Heart right ventricle (tissue), 16 donors: ENCODE measurements around the gene BRME1. TPM values are rescaled to one million over a fixed set of nuclear protein-coding genes. Genes with fewer than 3 reads are reported as not detected.
A peak's percentile ranks its signal among the peaks of the same experiment; 100 is the strongest.

ENCODE experiments used
- ATAC-seq, 8 donors: fragments of 200-7000 bp; cut with Tn5 transposase; one replicate each; pipeline ENCODE4 v1.9.1; 2020; ENCODE audit warnings: mild to moderate bottlenecking in 8 of 8, moderate library complexity in 8 of 8, moderate number of reproducible peaks in 1 of 8
- DNase-seq, 2 donors: peaks; one replicate each; pipeline ENCODE4 v3.0.0-alpha.2; 2020
- H3K27ac ChIP-seq, 10 donors: fragments of 200-600 bp; sonication (generic) in 2 of 10; one replicate each; pipeline versions ENCODE4 v1.5.0 to v1.8.0; 2020 to 2022; ENCODE audit warnings: mild to moderate bottlenecking in 3 of 10
- H3K27me3 ChIP-seq, 7 donors: fragments of 200-600 bp; one replicate each; pipeline ENCODE4 v1.8.0; 2021 to 2022; ENCODE audit warnings: mild to moderate bottlenecking in 2 of 7
- H3K36me3 ChIP-seq, 9 donors: fragments of 200-600 bp; sonication (generic) in 1 of 9; one replicate each; pipeline versions ENCODE4 v1.5.0 to v1.8.0; 2020 to 2022; ENCODE audit warnings: mild to moderate bottlenecking in 2 of 9
- H3K4me1 ChIP-seq, 9 donors: fragments of 200-600 bp; sonication (generic) in 1 of 9; one replicate each; pipeline versions ENCODE4 v1.5.0 to v1.8.0; 2020 to 2022; ENCODE audit warnings: mild to moderate bottlenecking in 4 of 9
- H3K4me3 ChIP-seq, 10 donors: fragments of 200-600 bp; sonication (generic) in 2 of 10; one replicate each; pipeline versions ENCODE4 v1.5.0 to v1.8.0; 2020 to 2022; ENCODE audit warnings: mild to moderate bottlenecking in 7 of 10, moderate library complexity in 2 of 10
- H3K9me3 ChIP-seq, 11 donors: fragments of 200-600 bp in 10 of 11; sonication (generic) in 2 of 11; one replicate each; pipeline versions ENCODE4 v1.5.0 to v1.8.0; 2013 to 2022; ENCODE audit warnings: mild to moderate bottlenecking in 2 of 11, control low read depth in 1 of 11, moderate library complexity in 1 of 11
- CTCF ChIP-seq, 9 donors: fragments of 200-600 bp; sonication (generic) in 2 of 9; IDR thresholded peaks; one replicate each; pipeline versions ENCODE4 v1.5.0 to v1.8.0; 2021 to 2022; ENCODE audit warnings: antibody characterized with exemption in 9 of 9, mild to moderate bottlenecking in 5 of 9, moderate library complexity in 1 of 9
- WGBS, 2 donors: extraction: QIAGEN DNeasy Blood & Tissue Kit; methylation state at CpG; one replicate each; pipeline ENCODE4 v1.1.7; 2013; ENCODE audit warnings: inconsistent platforms in 1 of 2; 5-methylcytosine and 5-hydroxymethylcytosine counted together
- intact Hi-C, 10 donors: fragments of 100-400 bp; cut with DNase I; formaldehyde crosslinking; loops; one replicate each; pipeline versions ENCODE4 v1.11.1 to v1.14.2; 2022
- polyA plus RNA-seq, 2 donors: library from polyadenylated mRNA; stranded (reverse); fragments of 200-250 nt; gene quantifications; one replicate each; pipeline ENCODE4 v1.2.3, GENCODE V29; 2013
- total RNA-seq, 10 donors: library from RNA; stranded (reverse); fragmentation: NEBNext Ultra II Directional in 3 of 10; extraction: Animal tissue kit (Norgen Biotek cat#: 25700) in 3 of 10; gene quantifications; one replicate each; pipeline versions ENCODE4 v1.2.1 to v1.2.4, GENCODE V29; 2021 to 2023
- donor health status: Arrhythmogenic right ventricular cardiomyopathy.
- donor health status: ischemic (EF 13 %, LVEDD 7.1; RV severe dilation, severe dysfunction).
- donor health status: healthy with polysubstance abuse.
- donor health status: DM: no; HTN: yes; CAD: no.
- donor health status: DM: no; HTN: no; CAD: no.
- donor health status: ischemic (EF 25% LVEDD 6.9; RV normal size, moderate dysfunction).
- donor health status: ischemic (EF 25% LVEDD 5.7; RV mildly dilated, moderate dysfunction).
- donor health status: healthy.
- donor health status: DM: yes; HTN: yes; CAD: no.
- donor health status: Ischemic cardiomyopathy.
- donor health status: ischemic (EF 35%, LVEDD 5.7; RV mildly dilated, moderate dysfunction).
- donor health status: nonischemic (EF 11% LVEDD 7.7; RV severe dilation, severe dysfunction).
- donor health status: DM: yes; HTN: yes; CAD: no.
- donor health status: PGD.
- donor health status: ischemic (EF 29% LVEDD 5.4; RV normal size, mild dysfunction).
- donor health status: nonischemic (EF 23%, LVEDD 6.1; RV moderate dilation, normal function).

The BRME1 gene
- total and polyA plus RNA-seq, 12 donors: 0.19 to 2.0 (median 0.63) TPM; not detected in 2

DNA sequence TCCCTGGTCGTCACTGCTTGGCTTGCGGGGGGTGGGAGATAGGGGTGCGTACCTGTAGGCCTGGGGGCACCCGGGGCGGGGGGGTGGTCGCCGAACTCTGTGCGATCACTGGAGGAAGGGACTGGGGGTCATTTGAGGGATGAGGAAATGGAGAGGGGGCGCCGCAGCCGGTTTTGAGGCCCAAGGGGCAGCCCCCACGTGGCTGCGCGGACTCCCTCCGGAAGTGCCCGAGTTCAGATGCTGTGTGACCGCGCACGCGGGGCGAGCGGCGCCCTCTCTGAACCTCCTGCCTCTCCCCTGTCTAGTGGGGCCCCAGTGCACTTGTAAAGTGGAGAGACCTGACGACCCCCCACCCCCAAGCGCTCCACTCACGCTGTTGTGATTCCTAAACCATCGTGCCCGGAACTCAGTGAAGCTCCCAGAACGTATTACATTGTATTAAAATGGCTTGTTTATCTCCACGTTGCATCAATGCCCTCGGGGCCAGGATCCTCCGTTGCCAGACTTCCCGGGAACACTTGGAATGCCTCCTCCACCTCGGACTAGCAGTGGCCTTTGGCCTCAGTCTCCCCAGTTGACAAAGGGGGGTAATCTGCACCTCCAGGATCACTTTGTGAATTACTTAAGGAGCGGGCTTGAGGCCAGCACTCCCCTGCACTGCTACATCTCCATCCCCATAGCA, 31.9 kb downstream of the BRME1 start:
- no peak overlapping the region for H3K4me3 ChIP-seq
- no peak overlapping the region for H3K27ac ChIP-seq
- WGBS, 2 donors: 54 to 63% methylated on average over 35 of the region's 35 CpGs
- DNase-seq (no peak), ATAC-seq (peak in 1 of 8 donors; percentile 4)
- H3K36me3 ChIP-seq: no peaks in the 10 kb centered on the region
- TF ChIP-seq CTCF (IDR thresholded peaks at IDR 0.05): no peak
- peaks cover 0 to 20% (median 0%) of the 10 kb centered on the region in 7 donors for H3K27me3 ChIP-seq
- intact Hi-C loops: loop anchor here in 1 of 10 donors (10.0 kb wide), 1 partner anchor 269 kb away; no protein-coding TSS in a partner anchor
- H3K9me3 ChIP-seq: no peaks in the 10 kb centered on the region
- H3K4me1 ChIP-seq: peaks cover 0 to 9% (median 0%) of the 10 kb centered on the region in 9 donors

GRCh38 chr19:13872695-13873389, 33.1 kb downstream of the BRME1 start:
- peak in 3 of 9 donors; percentile 25 to 38 (median 29) for TF ChIP-seq CTCF (IDR thresholded peaks at IDR 0.05)
- intact Hi-C loops: loop anchor here in 1 of 10 donors (10.0 kb wide), 1 partner anchor 268 kb away; no protein-coding TSS in a partner anchor
- DNase-seq (peak; percentile 40 to 42), ATAC-seq (peak; percentile 41 to 60 (median 53))
- H3K27ac ChIP-seq: no peak overlapping the region
- peaks cover 0 to 9% (median 0%) of the 10 kb centered on the region in 9 donors for H3K4me1 ChIP-seq
- peak overlapping the region; percentile 18 to 53 (median 46) for H3K4me3 ChIP-seq
- H3K9me3 ChIP-seq: no peaks in the 10 kb centered on the region
- H3K27me3 ChIP-seq: peaks cover 0 to 20% (median 0%) of the 10 kb centered on the region in 7 donors
- no peaks in the 10 kb centered on the region for H3K36me3 ChIP-seq
- 4% methylated on average over 44 to 45 of the region's 45 CpGs for WGBS, 2 donors

- Histone ChIP-seq H3K4me1 (peaks cover 0 to 9% (median 0%) of the 10 kb centered on the region in 9 donors), H3K36me3 (no peaks in the 10 kb centered on the region), H3K27ac (no peak overlapping the region), H3K4me3 (peak overlapping the region in 9 of 10 donors; percentile 18 to 53 (median 47)), H3K27me3 (peaks cover 0 to 20% (median 0%) of the 10 kb centered on the region in 7 donors), H3K9me3 (no peaks in the 10 kb centered on the region)
- intact Hi-C loops: loop anchor here in 1 of 10 donors (10.0 kb wide), 1 partner anchor 268 kb away; no protein-coding TSS in a partner anchor
- DNase-seq: no peak
- no peak for ATAC-seq
- 44 to 52% methylated on average over 5 of the region's 5 CpGs for WGBS, 2 donors
- TF ChIP-seq CTCF (IDR thresholded peaks at IDR 0.05): no peak
These were observed 33.6 kb downstream of the BRME1 start for GRCh38 chr19:13872339-13872694.

- no peaks in the 10 kb centered on the region for H3K9me3 ChIP-seq
- no peak overlapping the region for H3K4me3 ChIP-seq
- TF ChIP-seq CTCF (IDR thresholded peaks at IDR 0.05): no peak
- intact Hi-C loops: loop anchor here in 1 of 10 donors (10.0 kb wide), 1 partner anchor 266 kb away; no protein-coding TSS in a partner anchor
- H3K27ac ChIP-seq: no peak overlapping the region
- 89 to 95% methylated on average over 4 of the region's 4 CpGs for WGBS, 2 donors
- ATAC-seq (no peak), DNase-seq (no peak)
- peaks cover 3 to 17% (median 8%) of the 10 kb centered on the region in 9 donors for H3K4me1 ChIP-seq
- H3K27me3 ChIP-seq: peaks cover 0 to 31% (median 0%) of the 10 kb centered on the region in 7 donors
- no peaks in the 10 kb centered on the region for H3K36me3 ChIP-seq
These were observed 35.0 kb downstream of the BRME1 start for GRCh38 chr19:13870873-13871272.
